Spleen (tissue), 11 donors: ENCODE data around the gene KCNS1. TPM values are rescaled to one million over a fixed set of nuclear protein-coding genes. Genes with fewer than 3 reads are reported as not detected.

Experiments
- DNase-seq: peaks from one replicate; pipeline ENCODE4 v3.0.0-alpha.2; 2020
- H3K27ac ChIP-seq, 8 donors: fragments of 200-600 bp; sonication (generic) in 7 of 8; 1 replicate in 4 of 8; 2 replicates in 4 of 8; pipeline versions ENCODE4 v1.5.0 to v1.8.0; 2016 to 2021; ENCODE audit warnings: inconsistent platforms in 4 of 8, mild to moderate bottlenecking in 4 of 8, moderate library complexity in 1 of 8
- H3K27me3 ChIP-seq, 7 donors: fragments of 200-600 bp; sonication (generic) in 6 of 7; replicated peaks in 1 of 7; 1 replicate in 4 of 7; 2 replicates in 3 of 7; pipeline versions ENCODE4 v1.5.0 to v1.8.0; 2016 to 2021; ENCODE audit warnings: inconsistent platforms in 3 of 7, mild to moderate bottlenecking in 1 of 7
- H3K36me3 ChIP-seq, 6 donors: fragments of 200-600 bp; sonication (generic) in 5 of 6; 1 replicate in 4 of 6; 2 replicates in 2 of 6; pipeline versions ENCODE4 v1.5.0 to v1.8.0; 2016 to 2021; ENCODE audit warnings: inconsistent platforms in 2 of 6
- H3K4me1 ChIP-seq, 6 donors: fragments of 200-600 bp; sonication (generic) in 5 of 6; 1 replicate in 3 of 6; 2 replicates in 3 of 6; pipeline versions ENCODE4 v1.5.0 to v1.8.0; 2016 to 2021; ENCODE audit warnings: inconsistent platforms in 3 of 6
- H3K4me3 ChIP-seq, 8 donors: fragments of 200-600 bp; sonication (generic) in 7 of 8; 1 replicate in 4 of 8; 2 replicates in 4 of 8; pipeline versions ENCODE4 v1.5.0 to v1.8.0; 2016 to 2021; ENCODE audit warnings: inconsistent platforms in 4 of 8, mild to moderate bottlenecking in 4 of 8, moderate library complexity in 2 of 8
- H3K9me3 ChIP-seq, 8 donors: fragments of 200-600 bp; sonication (generic) in 7 of 8; 1 replicate in 4 of 8; 2 replicates in 4 of 8; pipeline versions ENCODE4 v1.5.0 to v1.8.0; 2016 to 2021; ENCODE audit warnings: inconsistent platforms in 4 of 8
- POLR2A ChIP-seq, 3 donors: fragments of 450-650 bp; IDR thresholded peaks; one replicate each; pipeline ENCODE4 v1.5.1; 2017; ENCODE audit warnings: antibody characterized with exemption in 3 of 3, mild to moderate bottlenecking in 1 of 3
- POLR2AphosphoS5 ChIP-seq, 3 donors: sonication (generic); formaldehyde crosslinking; IDR thresholded peaks; one replicate each; pipeline ENCODE4 v1.5.1; 2017; ENCODE audit warnings: antibody characterized with exemption in 3 of 3
- WGBS, 5 donors: extraction: QIAGEN DNeasy Blood & Tissue Kit in 3 of 5; methylation state at CpG; one replicate each; pipeline versions ENCODE4 v1.1.5 to v1.1.7; 2013 to 2018; 5-methylcytosine and 5-hydroxymethylcytosine counted together
- intact Hi-C: fragments of 100-400 bp; cut with DNase I; formaldehyde crosslinking; loops from one replicate; pipeline ENCODE4 v1.15.0; 2023; ENCODE audit warnings: low total_unique reads
- polyA plus RNA-seq, 3 donors: library from polyadenylated mRNA; stranded (reverse); fragments of 200-250 nt; gene quantifications; one replicate each; pipeline ENCODE4 v1.2.1, GENCODE V29; 2013
- total RNA-seq, 7 donors: library from RNA; depleted of rRNA in 3 of 7; stranded (reverse); fragments of >200 nt in 3 of 7; fragmentation: NEBNext Ultra II Directional in 4 of 7; extraction: Animal tissue kit (Norgen Biotek cat#: 25700) in 4 of 7; gene quantifications; one replicate each; pipeline versions ENCODE4 v1.1.0 to v1.2.1, GENCODE V29; 2016 to 2021
- TF ChIP-seq, protein P1 (sequence below), 11 experiments: fragments of 200-600 bp in 7 of 11; fragments of 450-650 bp in 4 of 11; sonication (generic) in 4 of 11; IDR thresholded peaks in 8 of 11; conservative IDR thresholded peaks in 3 of 11; 1 replicate in 7 of 11; 2 replicates in 4 of 11; pipeline versions ENCODE4 v1.4.0 to v1.8.0; 2016 to 2021; ENCODE audit warnings: antibody characterized with exemption in 11 of 11, inconsistent platforms in 4 of 11, mild to moderate bottlenecking in 1 of 11
- donor health status: healthy with polysubstance abuse.
- donor health status: DM: no; HTN: no; CAD: no; lungs with moderate emphysema.
- donor health status: DM: no; HTN: no; CAD: no.
- donor health status: Bipolar disorder and iron deficiency.
- donor health status: healthy.
- donor health status: DM: no; HTN: no; CAD: no.
- donor health status: DM: yes; HTN: yes; CAD: no.

KCNS1 gene
- total and polyA plus RNA-seq, 10 donors: 0.05 to 0.06 TPM; not detected in 8

- H3K4me3 ChIP-seq: no peak overlapping the region
- intact Hi-C loops: no loop called here
- peaks cover 0 to 66% (median 16%) of the 10 kb centered on the region in 6 donors for H3K36me3 ChIP-seq
- DNase-seq: no peak
- TF ChIP-seq, protein P1, sequence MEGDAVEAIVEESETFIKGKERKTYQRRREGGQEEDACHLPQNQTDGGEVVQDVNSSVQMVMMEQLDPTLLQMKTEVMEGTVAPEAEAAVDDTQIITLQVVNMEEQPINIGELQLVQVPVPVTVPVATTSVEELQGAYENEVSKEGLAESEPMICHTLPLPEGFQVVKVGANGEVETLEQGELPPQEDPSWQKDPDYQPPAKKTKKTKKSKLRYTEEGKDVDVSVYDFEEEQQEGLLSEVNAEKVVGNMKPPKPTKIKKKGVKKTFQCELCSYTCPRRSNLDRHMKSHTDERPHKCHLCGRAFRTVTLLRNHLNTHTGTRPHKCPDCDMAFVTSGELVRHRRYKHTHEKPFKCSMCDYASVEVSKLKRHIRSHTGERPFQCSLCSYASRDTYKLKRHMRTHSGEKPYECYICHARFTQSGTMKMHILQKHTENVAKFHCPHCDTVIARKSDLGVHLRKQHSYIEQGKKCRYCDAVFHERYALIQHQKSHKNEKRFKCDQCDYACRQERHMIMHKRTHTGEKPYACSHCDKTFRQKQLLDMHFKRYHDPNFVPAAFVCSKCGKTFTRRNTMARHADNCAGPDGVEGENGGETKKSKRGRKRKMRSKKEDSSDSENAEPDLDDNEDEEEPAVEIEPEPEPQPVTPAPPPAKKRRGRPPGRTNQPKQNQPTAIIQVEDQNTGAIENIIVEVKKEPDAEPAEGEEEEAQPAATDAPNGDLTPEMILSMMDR (IDR thresholded peaks at IDR 0.05 in 8 of 11, conservative IDR thresholded peaks at IDR 0.05 in 3 of 11): no peak
- TF ChIP-seq POLR2A (IDR thresholded peaks at IDR 0.05): no peak
- TF ChIP-seq POLR2AphosphoS5 (IDR thresholded peaks at IDR 0.05): no peak
- no peaks in the 10 kb centered on the region for H3K9me3 ChIP-seq
- H3K4me1 ChIP-seq: peaks cover 37 to 92% (median 73%) of the 10 kb centered on the region in 6 donors
- no peaks in the 10 kb centered on the region for H3K27me3 ChIP-seq
- H3K27ac ChIP-seq: peak overlapping the region in 6 of 8 donors; percentile 23 to 78 (median 52)
- 55 to 70% (median 65%) methylated on average over 3 of the region's 3 CpGs for WGBS, 5 donors
Measured at GRCh38 chr20:45049438-45049837, 51.5 kb downstream of the KCNS1 start.

GRCh38 chr20:45047581-45048119 lies 53.3 kb downstream of the KCNS1 start:
- Histone ChIP-seq H3K27me3 (no peaks in the 10 kb centered on the region), H3K36me3 (peaks cover 0 to 61% (median 9%) of the 10 kb centered on the region in 6 donors), H3K4me3 (no peak overlapping the region), H3K4me1 (peaks cover 29 to 87% (median 67%) of the 10 kb centered on the region in 6 donors), H3K27ac (no peak overlapping the region), H3K9me3 (no peaks in the 10 kb centered on the region)
- 94 to 99% (median 98%) methylated on average over 2 of the region's 2 CpGs for WGBS, 5 donors
- DNase-seq: no peak
- intact Hi-C loops: no loop called here
- TF ChIP-seq, protein P1 (IDR thresholded peaks at IDR 0.05 in 8 of 11, conservative IDR thresholded peaks at IDR 0.05 in 3 of 11): no peak
- TF ChIP-seq POLR2AphosphoS5 (IDR thresholded peaks at IDR 0.05): no peak
- no peak for TF ChIP-seq POLR2A (IDR thresholded peaks at IDR 0.05)

GRCh38 chr20:45044601-45045000 lies 56.3 kb downstream of the KCNS1 start:
- no peak for DNase-seq
- Histone ChIP-seq H3K4me3 (no peak overlapping the region), H3K27ac (no peak overlapping the region), H3K36me3 (peaks cover 0 to 69% (median 8%) of the 10 kb centered on the region in 6 donors), H3K9me3 (no peaks in the 10 kb centered on the region), H3K4me1 (peaks cover 6 to 87% (median 59%) of the 10 kb centered on the region in 6 donors), H3K27me3 (no peaks in the 10 kb centered on the region)
- intact Hi-C loops: no loop called here
- WGBS, 5 donors: 95 to 99% (median 96%) methylated on average over 3 of the region's 3 CpGs
- TF ChIP-seq POLR2A (IDR thresholded peaks at IDR 0.05): no peak
- TF ChIP-seq, protein P1 (IDR thresholded peaks at IDR 0.05 in 8 of 11, conservative IDR thresholded peaks at IDR 0.05 in 3 of 11): no peak

GRCh38 chr20:45044084-45044573 lies 56.8 kb downstream of the KCNS1 start:
- H3K4me1 ChIP-seq: peaks cover 2 to 87% (median 59%) of the 10 kb centered on the region in 6 donors
- TF ChIP-seq, protein P1 (IDR thresholded peaks at IDR 0.05 in 8 of 11, conservative IDR thresholded peaks at IDR 0.05 in 3 of 11): peak; percentile 45 to 84 (median 77)
- no peak for TF ChIP-seq POLR2AphosphoS5 (IDR thresholded peaks at IDR 0.05)
- H3K27me3 ChIP-seq: no peaks in the 10 kb centered on the region
- H3K9me3 ChIP-seq: no peaks in the 10 kb centered on the region
- H3K27ac ChIP-seq: no peak overlapping the region
- no peak for DNase-seq
- H3K4me3 ChIP-seq: no peak overlapping the region
- peaks cover 0 to 64% (median 8%) of the 10 kb centered on the region in 6 donors for H3K36me3 ChIP-seq
- intact Hi-C loops: no loop called here
- 47 to 60% (median 52%) methylated on average over 5 of the region's 5 CpGs for WGBS, 5 donors
